Adrenal gland (tissue), 12 donors: ENCODE results near the gene CACTIN. TPM values are rescaled to one million over a fixed set of nuclear protein-coding genes. Genes with fewer than 3 reads are reported as not detected.

Source experiments
- DNase-seq, 7 donors: peaks; one replicate each; pipeline ENCODE4 v3.0.0-alpha.2; 2019 to 2020
- H3K27ac ChIP-seq, 5 donors: fragments of 200-600 bp; sonication (generic) in 4 of 5; 1 replicate in 3 of 5; 2 replicates in 2 of 5; pipeline versions ENCODE4 v1.5.1 to v1.8.0; 2016 to 2020; ENCODE audit warnings: mild to moderate bottlenecking in 1 of 5
- H3K27me3 ChIP-seq: fragments of 200-600 bp; 2 replicates; pipeline ENCODE4 v1.8.0; 2021
- H3K36me3 ChIP-seq, 2 donors: fragments of 200-600 bp; replicated peaks in 1 of 2; 1 replicate in 1 of 2; 2 replicates in 1 of 2; pipeline versions ENCODE4 v1.5.1 to v1.8.0; 2018 to 2022
- H3K4me1 ChIP-seq, 2 donors: fragments of 200-600 bp; replicated peaks in 1 of 2; 1 replicate in 1 of 2; 2 replicates in 1 of 2; pipeline versions ENCODE4 v1.5.1 to v1.8.0; 2018 to 2021
- H3K4me3 ChIP-seq, 4 donors: fragments of 200-600 bp; sonication (generic) in 3 of 4; one replicate each; pipeline ENCODE4 v1.5.1; 2016 to 2018
- H3K9me3 ChIP-seq, 3 donors: fragments of 200-600 bp; sonication (generic) in 1 of 3; replicated peaks in 1 of 3; 1 replicate in 2 of 3; 2 replicates in 1 of 3; pipeline versions ENCODE4 v1.5.1 to v1.8.0; 2016 to 2021
- CTCF ChIP-seq, 6 experiments: fragments of 450-650 bp in 4 of 6; fragments of 200-600 bp in 2 of 6; sonication (generic) in 1 of 6; IDR thresholded peaks; 1 replicate in 5 of 6; 2 replicates in 1 of 6; pipeline versions ENCODE4 v1.5.1 to v1.8.0; 2016 to 2021; ENCODE audit warnings: antibody characterized with exemption in 6 of 6, mild to moderate bottlenecking in 2 of 6, moderate library complexity in 1 of 6
- POLR2A ChIP-seq, 2 donors: fragments of 450-650 bp; IDR thresholded peaks; one replicate each; pipeline ENCODE4 v1.6.1; 2017; ENCODE audit warnings: antibody characterized with exemption in 2 of 2, mild to moderate bottlenecking in 2 of 2, moderate library complexity in 1 of 2
- WGBS, 4 donors: extraction: QIAGEN DNeasy Blood & Tissue Kit in 2 of 4; methylation state at CpG; one replicate each; pipeline versions ENCODE4 v1.1.5 to v1.1.7; 2013 to 2017; 5-methylcytosine and 5-hydroxymethylcytosine counted together
- intact Hi-C, 2 donors: fragments of 100-400 bp; cut with DNase I; formaldehyde crosslinking; loops; one replicate each; pipeline versions ENCODE4 v1.14.1 to v1.15.0; 2022 to 2023
- polyA plus RNA-seq, 3 donors: library from polyadenylated mRNA; stranded (reverse); fragments of 200-250 nt in 2 of 3; fragments of 350-450 nt in 1 of 3; fragmentation: Illumina TruSeq in 1 of 3; extraction: RNeasy Lipid Tissue Mini Kit (QIAGEN cat#74804) in 1 of 3; gene quantifications; one replicate each; pipeline ENCODE4 v1.2.3, GENCODE V29; 2013 to 2014
- total RNA-seq, 9 donors: library from RNA; depleted of rRNA in 4 of 9; stranded (reverse); fragments of >200 nt in 4 of 9; fragments of 120-200 nt in 1 of 9; fragmentation: NEBNext Ultra II Directional in 1 of 9; extraction: Animal tissue kit (Norgen Biotek cat#: 25700) in 1 of 9; gene quantifications; one replicate each; pipeline versions ENCODE4 v1.1.0 to v1.2.4, GENCODE V29; 2013 to 2023
- donor health status: healthy with polysubstance abuse.
- donor health status: Bipolar disorder and iron deficiency.
- donor health status: DM: yes; HTN: yes; CAD: no.
- donor health status: DM: no; HTN: no; CAD: no.
- donor health status: DM: no; HTN: no; CAD: no.
- donor health status: DM: yes; HTN: yes; CAD: no.

The CACTIN gene
- total and polyA plus RNA-seq, 12 donors, result 5.0 to 78.4 (median 22.3) TPM

DNA sequence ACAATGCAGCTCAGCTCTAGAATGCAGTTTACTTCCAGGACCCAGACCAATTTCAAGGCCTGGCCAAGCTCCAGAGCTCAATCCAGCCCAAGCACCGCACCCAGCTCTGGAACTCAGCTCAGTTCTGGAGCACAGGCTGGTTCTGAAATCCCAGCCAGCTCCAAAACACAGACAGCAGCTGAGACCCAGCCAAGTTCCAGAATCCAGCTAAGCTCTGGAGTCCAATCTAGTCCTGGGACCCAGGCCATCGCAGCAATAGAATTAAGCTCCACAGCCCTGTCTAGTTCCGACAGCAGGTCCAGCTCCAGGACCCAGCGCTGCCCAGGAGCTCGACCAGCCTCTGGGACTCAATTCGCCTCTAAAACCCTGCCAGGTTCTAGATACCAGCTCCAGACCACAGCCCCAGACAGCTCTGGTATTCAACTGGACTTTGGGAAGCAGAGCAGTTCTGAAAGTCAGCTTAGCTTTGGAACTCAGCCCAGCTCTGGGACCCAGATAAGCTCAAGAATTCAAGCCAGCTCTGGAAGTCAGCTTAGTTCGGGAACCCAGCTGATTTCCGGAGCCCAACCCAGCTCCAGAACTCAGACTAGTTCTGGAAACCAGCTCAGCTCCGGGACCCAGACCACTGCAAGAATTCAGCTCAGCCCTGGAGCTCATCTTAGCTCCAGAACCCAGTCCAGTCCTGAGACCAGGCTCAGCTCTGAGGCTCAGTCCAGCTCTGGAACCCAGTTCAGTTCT, 34.5 kb downstream of the CACTIN start:
- Histone ChIP-seq H3K4me3 (no peak overlapping the region), H3K27me3 (no peaks in the 10 kb centered on the region), H3K4me1 (no peaks in the 10 kb centered on the region), H3K27ac (peak overlapping the region in 1 of 5 donors; percentile 27), H3K36me3 (peaks cover 0 to 3% of the 10 kb centered on the region in 2 donors), H3K9me3 (no peaks in the 10 kb centered on the region)
- TF ChIP-seq POLR2A (IDR thresholded peaks at IDR 0.05) (no peak), CTCF (IDR thresholded peaks at IDR 0.05) (no peak)
- intact Hi-C loops, result no loop called here
- DNase-seq, result peak in 4 of 7 donors; percentile 26 to 68 (median 56)
- 17 to 82% (median 74%) methylated on average over 2 to 9 of the region's 9 CpGs for WGBS, 4 donors

- H3K27me3 ChIP-seq, result no peaks in the 10 kb centered on the region
- WGBS, 4 donors, result 79 to 94% (median 92%) methylated on average over 3 to 8 of the region's 8 CpGs
- H3K27ac ChIP-seq, result no peak overlapping the region
Observed at GRCh38 chr19:3590991-3591659, 35.5 kb downstream of the CACTIN start.

DNA sequence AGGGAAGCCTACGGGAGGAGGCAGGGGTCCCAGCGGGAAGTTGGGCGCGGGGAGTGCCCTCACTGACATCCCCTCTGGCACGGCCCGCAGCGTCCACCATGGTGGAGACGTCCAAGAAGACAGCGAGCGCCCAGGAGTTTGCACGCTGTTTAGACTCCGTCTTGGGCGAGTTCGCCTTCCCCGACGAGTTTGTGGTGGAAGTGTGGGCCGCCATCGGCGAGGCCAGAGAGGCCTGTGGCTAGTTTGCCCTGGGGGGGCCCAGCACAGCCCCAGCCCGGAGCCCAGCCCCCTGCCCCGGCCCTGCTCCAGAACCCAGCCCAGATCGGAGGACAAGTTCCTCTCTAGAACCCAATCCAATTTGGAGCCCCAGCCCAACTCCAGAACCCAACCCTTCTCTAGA, 36.6 kb downstream of the CACTIN start:
- whole genome bisulfite sequencing, 4 donors, result 93 to 100% (median 94%) methylated on average over 8 to 22 of the region's 22 CpGs
- Histone ChIP-seq H3K36me3 (no peaks in the 10 kb centered on the region), H3K4me1 (peaks cover 0 to 3% of the 10 kb centered on the region in 2 donors), H3K4me3 (no peak overlapping the region), H3K27me3 (peaks cover 9% of the 10 kb centered on the region), H3K9me3 (no peaks in the 10 kb centered on the region), H3K27ac (no peak overlapping the region)
- intact Hi-C loops, result no loop called here
- TF ChIP-seq POLR2A (IDR thresholded peaks at IDR 0.05) (no peak), CTCF (IDR thresholded peaks at IDR 0.05) (no peak)
- peak in 1 of 7 donors; percentile 19 for DNase-seq

More at GRCh38 chr19:3590991-3591659, 35.5 kb downstream of the CACTIN start:
- H3K9me3 ChIP-seq, result no peaks in the 10 kb centered on the region
- TF ChIP-seq CTCF (IDR thresholded peaks at IDR 0.05) (no peak), POLR2A (IDR thresholded peaks at IDR 0.05) (no peak)
- peaks cover 0 to 3% of the 10 kb centered on the region in 2 donors for H3K36me3 ChIP-seq
- no peak overlapping the region for H3K4me3 ChIP-seq
- intact Hi-C loops, result no loop called here
- H3K4me1 ChIP-seq, result no peaks in the 10 kb centered on the region
- no peak for DNase-seq

- Histone ChIP-seq H3K4me3 (no peak overlapping the region), H3K4me1 (peaks cover 0 to 3% of the 10 kb centered on the region in 2 donors), H3K36me3 (no peaks in the 10 kb centered on the region), H3K27me3 (peaks cover 9% of the 10 kb centered on the region), H3K9me3 (no peaks in the 10 kb centered on the region), H3K27ac (no peak overlapping the region)
- DNase-seq, result no peak
- intact Hi-C loops, result no loop called here
- WGBS, 4 donors, result 81 to 87% (median 85%) methylated on average over 10 to 11 of the region's 11 CpGs
- TF ChIP-seq CTCF (IDR thresholded peaks at IDR 0.05), result no peak
- no peak for TF ChIP-seq POLR2A (IDR thresholded peaks at IDR 0.05)
Observed at GRCh38 chr19:3589439-3589838, 37.2 kb downstream of the CACTIN start.
